HL-60 (cell line): ENCODE results near the gene AGBL4.

Experiments
- CTCF ChIP-seq: IDR thresholded peaks from one replicate; pipeline ENCODE4 v1.5.1; 2011; ENCODE audit warnings: low read length, control low read depth, inconsistent platforms; ENCODE audit not compliant: insufficient read depth
- GABPA ChIP-seq: IDR thresholded peaks from 2 replicates; pipeline ENCODE4 v1.6.1; 2012; ENCODE audit warnings: low read depth
- POLR2AphosphoS5 ChIP-seq: IDR thresholded peaks from 2 replicates; pipeline ENCODE4 v1.6.1; 2012; ENCODE audit warnings: low read depth
- REST ChIP-seq: IDR thresholded peaks from 2 replicates; pipeline ENCODE4 v1.6.1; 2012; ENCODE audit warnings: low read depth; ENCODE audit not compliant: insufficient replicate concordance
- SPI1 ChIP-seq: IDR thresholded peaks from 2 replicates; pipeline ENCODE4 v1.6.1; 2012; ENCODE audit warnings: low read depth, mild to moderate bottlenecking, borderline replicate concordance

GRCh38 chr1:49163031-49163430, 860.7 kb downstream of the AGBL4 start:
- no peak for TF ChIP-seq CTCF
- no peak for TF ChIP-seq POLR2AphosphoS5
- no peak for TF ChIP-seq REST
- TF ChIP-seq GABPA, result no peak
- TF ChIP-seq SPI1, result no peak
